GM21529 (cell line): ENCODE measurements around the gene DAP.
"Not testable (repeated sequence)": the region's sequence is repeated elsewhere in the genome, so short reads cannot be mapped to it uniquely, and the experiment has no call there.

Experiments
- ATAC-seq: cut with Tn5 transposase; IDR thresholded peaks from one replicate; pipeline ENCODE4 v1.9.1; 2021; ENCODE audit not compliant: unreplicated experiment

The DAP gene

GRCh38 chr5:10674582-10674981 lies 86.5 kb downstream of the DAP start:
- ATAC-seq = no peak

GRCh38 chr5:10674096-10674495 lies 86.9 kb downstream of the DAP start:
- no peak for ATAC-seq

- ATAC-seq = no peak
These were observed 87.6 kb downstream of the DAP start for GRCh38 chr5:10673407-10673806.

- ATAC-seq = no peak
These were observed 88.0 kb downstream of the DAP start for GRCh38 chr5:10673017-10673389.

- ATAC-seq = no peak
These were observed 88.7 kb downstream of the DAP start for GRCh38 chr5:10672146-10673016.

- ATAC-seq = no peak
These were observed 89.7 kb downstream of the DAP start for GRCh38 chr5:10671041-10672008.

- ATAC-seq = no peak
These were observed 91.1 kb downstream of the DAP start for GRCh38 chr5:10669983-10670382.

- ATAC-seq = no peak
These were observed 92.3 kb downstream of the DAP start for GRCh38 chr5:10668697-10669096.

- ATAC-seq = no peak
These were observed 93.5 kb downstream of the DAP start for GRCh38 chr5:10667431-10668057.

- no peak for ATAC-seq
These were observed 94.3 kb downstream of the DAP start for GRCh38 chr5:10666531-10667299.

- no peak for ATAC-seq
These were observed 95.2 kb downstream of the DAP start for GRCh38 chr5:10665799-10666198.

- ATAC-seq = not testable (repeated sequence)
These were observed 96.8 kb downstream of the DAP start for GRCh38 chr5:10664180-10664769.

- no peak for ATAC-seq
These were observed 97.4 kb downstream of the DAP start for GRCh38 chr5:10663489-10664179.

GRCh38 chr5:10662661-10663488 lies 98.2 kb downstream of the DAP start:
- no peak for ATAC-seq

GRCh38 chr5:10662083-10662482 lies 99.0 kb downstream of the DAP start:
- no peak for ATAC-seq

- ATAC-seq = no peak
These were observed 99.6 kb downstream of the DAP start for GRCh38 chr5:10661401-10661800.

GRCh38 chr5:10660720-10661387 lies 100.2 kb downstream of the DAP start:
- no peak for ATAC-seq

- ATAC-seq = no peak
These were observed 100.9 kb downstream of the DAP start for GRCh38 chr5:10660135-10660534.
